Sigmoid colon (tissue), 7 donors: ENCODE data around the gene RAB7A. TPM values are rescaled to one million over a fixed set of nuclear protein-coding genes. Genes with fewer than 3 reads are reported as not detected.
A peak's percentile ranks its signal among the peaks of the same experiment; 100 is the strongest.

Experiments
- DNase-seq: peaks from one replicate; pipeline ENCODE4 v3.0.0-alpha.2; 2019
- H3K27ac ChIP-seq, 4 donors: fragments of 200-600 bp; sonication (generic); one replicate each; pipeline ENCODE4 v1.5.1; 2016 to 2019; ENCODE audit warnings: mild to moderate bottlenecking in 1 of 4
- H3K27me3 ChIP-seq, 3 donors: fragments of 200-600 bp; sonication (generic); one replicate each; pipeline ENCODE4 v1.5.1; 2019; ENCODE audit warnings: mild to moderate bottlenecking in 1 of 3
- H3K36me3 ChIP-seq, 4 donors: fragments of 200-600 bp; sonication (generic); one replicate each; pipeline ENCODE4 v1.5.1; 2016 to 2019
- H3K4me1 ChIP-seq, 4 donors: fragments of 200-600 bp; sonication (generic); one replicate each; pipeline ENCODE4 v1.5.1; 2017 to 2019
- H3K4me3 ChIP-seq, 4 donors: fragments of 200-600 bp; sonication (generic); one replicate each; pipeline ENCODE4 v1.5.1; 2017 to 2019; ENCODE audit warnings: mild to moderate bottlenecking in 2 of 4, moderate library complexity in 1 of 4
- H3K9me3 ChIP-seq, 4 donors: fragments of 200-600 bp in 3 of 4; sonication (generic) in 3 of 4; one replicate each; pipeline versions ENCODE4 v1.5.1 to v1.6.1; 2013 to 2019
- CTCF ChIP-seq, 4 experiments: fragments of 450-650 bp in 3 of 4; fragments of 200-600 bp in 1 of 4; IDR thresholded peaks; one replicate each; pipeline ENCODE4 v1.5.1; 2016 to 2019; ENCODE audit warnings: antibody characterized with exemption in 4 of 4, mild to moderate bottlenecking in 3 of 4, moderate library complexity in 2 of 4
- EP300 ChIP-seq, 4 donors: sonication (generic); formaldehyde crosslinking; IDR thresholded peaks; one replicate each; pipeline ENCODE4 v1.6.1; 2017; ENCODE audit warnings: antibody characterized with exemption in 4 of 4
- POLR2A ChIP-seq, 2 donors: fragments of 450-650 bp; IDR thresholded peaks; one replicate each; pipeline ENCODE4 v1.6.1; 2016; ENCODE audit warnings: antibody characterized with exemption in 2 of 2, mild to moderate bottlenecking in 2 of 2, moderate library complexity in 2 of 2
- POLR2AphosphoS5 ChIP-seq, 4 donors: sonication (generic); formaldehyde crosslinking; IDR thresholded peaks; one replicate each; pipeline ENCODE4 v1.6.1; 2017; ENCODE audit warnings: antibody characterized with exemption in 4 of 4
- WGBS, 2 donors: extraction: QIAGEN DNeasy Blood & Tissue Kit; methylation state at CpG; one replicate each; pipeline ENCODE4 v1.1.7; 2013; 5-methylcytosine and 5-hydroxymethylcytosine counted together
- intact Hi-C: fragments of 100-400 bp; cut with DNase I; formaldehyde crosslinking; loops from one replicate; pipeline ENCODE4 v1.15.1; 2023
- polyA plus RNA-seq, 3 donors: library from polyadenylated mRNA; stranded (reverse); fragments of 200-250 nt; gene quantifications; one replicate each; pipeline ENCODE4 v1.2.3, GENCODE V29; 2013
- total RNA-seq, 4 donors: library from RNA; depleted of rRNA; stranded (reverse); fragments of >200 nt; gene quantifications; one replicate each; pipeline ENCODE4 v1.1.0, GENCODE V29; 2016
- donor health status: healthy with polysubstance abuse.
- donor health status: Bipolar disorder and iron deficiency.
- donor health status: healthy.

Gene RAB7A
- total and polyA plus RNA-seq, 7 donors, result 73.6 to 275 (median 100.0) TPM

- intact Hi-C loops, result no loop called here
- H3K4me1 ChIP-seq, result peaks cover 0 to 41% (median 36%) of the 10 kb centered on the region in 4 donors
- no peaks in the 10 kb centered on the region for H3K9me3 ChIP-seq
- 82 to 89% methylated on average over 5 of the region's 5 CpGs for WGBS, 2 donors
- no peaks in the 10 kb centered on the region for H3K27me3 ChIP-seq
- no peak for DNase-seq
- H3K27ac ChIP-seq, result peak overlapping the region in 2 of 4 donors; percentile 12 to 22
- TF ChIP-seq POLR2AphosphoS5 (IDR thresholded peaks at IDR 0.05) (no peak), CTCF (IDR thresholded peaks at IDR 0.05) (no peak), EP300 (IDR thresholded peaks at IDR 0.05) (no peak), POLR2A (IDR thresholded peaks at IDR 0.05) (no peak)
- no peak overlapping the region for H3K4me3 ChIP-seq
- H3K36me3 ChIP-seq, result peaks cover 0 to 12% (median 0%) of the 10 kb centered on the region in 4 donors
Observed at GRCh38 chr3:128760042-128760441, 34.1 kb downstream of the RAB7A start.

- DNase-seq, result no peak
- Histone ChIP-seq H3K27me3 (no peaks in the 10 kb centered on the region), H3K9me3 (no peaks in the 10 kb centered on the region), H3K4me3 (no peak overlapping the region), H3K27ac (peak overlapping the region in 1 of 4 donors; percentile 22), H3K4me1 (peaks cover 0 to 41% (median 36%) of the 10 kb centered on the region in 4 donors), H3K36me3 (peaks cover 0 to 13% (median 0%) of the 10 kb centered on the region in 4 donors)
- TF ChIP-seq EP300 (IDR thresholded peaks at IDR 0.05), result no peak
- intact Hi-C loops, result no loop called here
- WGBS, 2 donors, result 77 to 83% methylated on average over 3 of the region's 3 CpGs
Observed at GRCh38 chr3:128760881-128761280, 34.9 kb downstream of the RAB7A start.

GRCh38 chr3:128761392-128761791 is 35.4 kb downstream of the RAB7A start:
- no peak for DNase-seq
- no peaks in the 10 kb centered on the region for H3K27me3 ChIP-seq
- TF ChIP-seq CTCF (IDR thresholded peaks at IDR 0.05) (no peak), POLR2AphosphoS5 (IDR thresholded peaks at IDR 0.05) (no peak), POLR2A (IDR thresholded peaks at IDR 0.05) (no peak), EP300 (IDR thresholded peaks at IDR 0.05) (no peak)
- H3K4me1 ChIP-seq, result peaks cover 0 to 41% (median 37%) of the 10 kb centered on the region in 4 donors
- H3K36me3 ChIP-seq, result peaks cover 0 to 13% (median 0%) of the 10 kb centered on the region in 4 donors
- no peak overlapping the region for H3K4me3 ChIP-seq
- intact Hi-C loops, result no loop called here
- no peak overlapping the region for H3K27ac ChIP-seq
- H3K9me3 ChIP-seq, result no peaks in the 10 kb centered on the region

GRCh38 chr3:128763967-128764366 is 38.0 kb downstream of the RAB7A start:
- H3K36me3 ChIP-seq, result peaks cover 0 to 13% (median 0%) of the 10 kb centered on the region in 4 donors
- H3K27ac ChIP-seq, result no peak overlapping the region
- 79 to 91% methylated on average over 5 of the region's 5 CpGs for WGBS, 2 donors
- no peaks in the 10 kb centered on the region for H3K9me3 ChIP-seq
- no peak overlapping the region for H3K4me3 ChIP-seq
- intact Hi-C loops, result no loop called here
- peaks cover 0 to 58% (median 49%) of the 10 kb centered on the region in 4 donors for H3K4me1 ChIP-seq
- TF ChIP-seq POLR2A (IDR thresholded peaks at IDR 0.05), result no peak
- no peak for TF ChIP-seq CTCF (IDR thresholded peaks at IDR 0.05)
- TF ChIP-seq POLR2AphosphoS5 (IDR thresholded peaks at IDR 0.05), result no peak
- no peak for TF ChIP-seq EP300 (IDR thresholded peaks at IDR 0.05)
- H3K27me3 ChIP-seq, result no peaks in the 10 kb centered on the region
- no peak for DNase-seq

- H3K4me3 ChIP-seq, result no peak overlapping the region
- peaks cover 0 to 13% (median 0%) of the 10 kb centered on the region in 4 donors for H3K36me3 ChIP-seq
- no peaks in the 10 kb centered on the region for H3K27me3 ChIP-seq
- WGBS, 2 donors, result 96 to 98% methylated on average over 30 of the region's 30 CpGs
- H3K9me3 ChIP-seq, result no peaks in the 10 kb centered on the region
- no peak for TF ChIP-seq POLR2A (IDR thresholded peaks at IDR 0.05)
- no peak for TF ChIP-seq CTCF (IDR thresholded peaks at IDR 0.05)
- TF ChIP-seq POLR2AphosphoS5 (IDR thresholded peaks at IDR 0.05), result no peak
- no peak for TF ChIP-seq EP300 (IDR thresholded peaks at IDR 0.05)
- intact Hi-C loops, result no loop called here
- H3K27ac ChIP-seq, result no peak overlapping the region
- peaks cover 0 to 58% (median 50%) of the 10 kb centered on the region in 4 donors for H3K4me1 ChIP-seq
- DNase-seq, result no peak
Observed at GRCh38 chr3:128764863-128765262, 38.9 kb downstream of the RAB7A start.
